OCI-LY7 (cell line): ENCODE results near the gene PDZRN4. TPM values are rescaled to one million over a fixed set of nuclear protein-coding genes. Genes with fewer than 3 reads are reported as not detected.

Experiments
- BruUV-seq: library from RNA; stranded (reverse); fragments of 400-500 nt; replicated peaks from 2 replicates; lab custom pipeline; 2021; lab: Mats Ljungman, UMichigan
- CTCF ChIA-PET: fragments of 300-600 bp; sonication (Branson Sonifier 250); formaldehyde crosslinking; loops from one replicate; lab custom pipeline; 2022; ENCODE audit warnings: antibody characterized with exemption; ENCODE audit not compliant: unreplicated experiment; lab: Charles Lee
- POLR2A ChIA-PET: fragments of 300-600 bp; sonication (Branson Sonifier 250); formaldehyde crosslinking; loops from one replicate; lab custom pipeline; 2022; ENCODE audit warnings: antibody characterized with exemption; lab: Charles Lee
- DNase-seq: peaks from one replicate; pipeline ENCODE4 v3.0.0-alpha.2; 2015; ENCODE audit warnings: low spot score
- H2AFZ ChIP-seq: fragments of 200-600 bp; sonication (generic), shearing (Covaris generic); 2 replicates; pipeline ENCODE4 v1.6.1; 2014; ENCODE audit warnings: mild to moderate bottlenecking, antibody characterized with exemption, low read length, moderate library complexity
- H3K27ac ChIP-seq: fragments of 200-600 bp; sonication (generic); 2 replicates; pipeline ENCODE4 v1.5.1; 2014; ENCODE audit warnings: mixed run types, low read depth, mild to moderate bottlenecking, moderate library complexity, low read length, inconsistent platforms; ENCODE audit not compliant: poor library complexity, severe bottlenecking
- H3K36me3 ChIP-seq: fragments of 200-600 bp; sonication (generic); 2 replicates; pipeline ENCODE4 v1.6.1; 2014; ENCODE audit warnings: mild to moderate bottlenecking, antibody characterized with exemption, low read length, moderate library complexity, mixed read lengths; ENCODE audit not compliant: insufficient read depth
- H3K4me1 ChIP-seq: fragments of 200-600 bp; sonication (generic); 2 replicates; pipeline ENCODE4 v1.5.1; 2014; ENCODE audit warnings: mild to moderate bottlenecking, low read length; ENCODE audit not compliant: insufficient read depth, poor library complexity, severe bottlenecking
- H3K4me2 ChIP-seq: fragments of 200-600 bp; sonication (generic); 2 replicates; pipeline ENCODE4 v1.6.1; 2014; ENCODE audit warnings: mild to moderate bottlenecking, low read length
- H3K4me3 ChIP-seq: fragments of 200-600 bp; sonication (generic); 2 replicates; pipeline ENCODE4 v1.5.1; 2014; ENCODE audit warnings: mild to moderate bottlenecking, low read depth, low read length; ENCODE audit not compliant: poor library complexity, severe bottlenecking
- H3K79me2 ChIP-seq: fragments of 200-600 bp; sonication (generic); 2 replicates; pipeline ENCODE4 v1.6.1; 2016; ENCODE audit warnings: low read depth, mild to moderate bottlenecking, low read length, moderate library complexity, mixed read lengths; ENCODE audit not compliant: insufficient read depth
- H3K9me2 ChIP-seq: fragments of 200-600 bp; sonication (generic); 2 replicates; pipeline ENCODE4 v1.6.1; 2016; ENCODE audit warnings: mild to moderate bottlenecking, low read length, mixed read lengths; ENCODE audit not compliant: insufficient read depth
- H3K9me3 ChIP-seq: fragments of 200-600 bp; sonication (generic); 2 replicates; pipeline ENCODE4 v1.6.1; 2014; ENCODE audit warnings: mild to moderate bottlenecking, mixed run types, low read length, mixed read lengths
- H4K20me1 ChIP-seq: fragments of 200-600 bp; sonication (generic); 2 replicates; pipeline ENCODE4 v1.6.1; 2014; ENCODE audit warnings: mild to moderate bottlenecking, antibody characterized with exemption, low read length, moderate library complexity, mixed read lengths; ENCODE audit not compliant: insufficient read depth
- CTCF ChIP-seq: fragments of 200-600 bp; sonication (generic); conservative IDR thresholded peaks from 2 replicates; pipeline ENCODE4 v1.5.1; 2014; ENCODE audit warnings: mild to moderate bottlenecking, antibody characterized with exemption, low read length, moderate library complexity, mixed read lengths
- EZH2phosphoT487 ChIP-seq: fragments of 200-600 bp; sonication (generic); IDR thresholded peaks from 2 replicates; pipeline ENCODE4 v1.6.1; 2018; ENCODE audit warnings: low read depth, borderline replicate concordance, mild to moderate bottlenecking, mixed run types, antibody characterized with exemption, low read length, moderate library complexity, mixed read lengths
- intact Hi-C: fragments of 100-400 bp; cut with micrococcal nuclease; formaldehyde crosslinking; loops from one replicate; pipeline ENCODE4 v1.10.0; 2022; ENCODE audit not compliant: unreplicated experiment
- total RNA-seq, 2 experiments: library from RNA; depleted of rRNA in 1 of 2; stranded (reverse); fragments of >200 nt in 1 of 2; shearing (Covaris generic) in 1 of 2; gene quantifications; 2 replicates each; pipeline ENCODE4 v1.2.3, GENCODE V29; 2014 to 2022

Gene PDZRN4
- total RNA-seq, 2 experiments from 2014 or later = 6.8 to 16.8 TPM

GRCh38 chr12:41621291-41621690, 433.2 kb downstream of the PDZRN4 start:
- Histone ChIP-seq H3K4me1 (no peaks in the 10 kb centered on the region), H3K9me3 (no peaks in the 10 kb centered on the region), H3K79me2 (no peaks in the 10 kb centered on the region), H3K4me2 (no peak overlapping the region), H3K4me3 (no peak overlapping the region), H3K36me3 (no peaks in the 10 kb centered on the region), H4K20me1 (no peaks in the 10 kb centered on the region), H3K27ac (no peak overlapping the region), H3K9me2 (no peaks in the 10 kb centered on the region), H2AFZ (no peak overlapping the region)
- TF ChIP-seq CTCF (no peak), EZH2phosphoT487 (no peak)
- CTCF ChIA-PET = no interaction called here
- POLR2A ChIA-PET = interaction anchor here (0.5 to 1.1 kb wide), 4 partner anchors 10 to 261 kb away, joined by 3 read pairs; no protein-coding TSS in a partner anchor
- DNase-seq = no peak
- no TSS peak for BruUV-seq
- intact Hi-C loops = no loop called here
